C4-2B (cell line): ENCODE measurements around the gene AGBL1.

Experiments used
- H3K27ac ChIP-seq: fragments of 450-650 bp; 2 replicates; pipeline ENCODE4 v1.5.1; 2017
- ZFX ChIP-seq: fragments of 450-650 bp; IDR thresholded peaks from 2 replicates; pipeline ENCODE4 v1.6.1; 2017
- TF ChIP-seq, protein P1 (sequence below): fragments of 450-650 bp; conservative IDR thresholded peaks from 2 replicates; pipeline ENCODE4 v1.5.1; 2017; ENCODE audit warnings: mild to moderate bottlenecking

Gene AGBL1

DNA sequence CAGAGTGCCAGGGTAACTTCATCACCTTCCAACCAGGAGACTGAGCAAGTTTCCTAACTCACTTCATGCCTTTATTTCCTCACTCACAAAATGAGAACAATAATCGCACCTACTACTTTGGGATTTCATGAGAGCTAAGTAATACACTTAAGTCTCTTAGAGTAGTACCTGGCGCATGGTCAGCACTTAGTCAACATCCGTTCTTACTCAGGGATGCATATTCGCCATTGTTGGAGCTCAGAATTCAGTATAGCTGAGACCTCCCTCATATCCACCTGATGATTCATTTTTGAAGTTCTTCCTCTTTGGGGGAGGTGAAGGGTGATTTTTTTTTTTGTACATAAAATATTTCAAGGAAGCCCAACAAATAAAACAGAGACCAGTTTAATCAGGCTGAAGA is 188.2 kb downstream of the AGBL1 start:
- TF ChIP-seq, protein P1, sequence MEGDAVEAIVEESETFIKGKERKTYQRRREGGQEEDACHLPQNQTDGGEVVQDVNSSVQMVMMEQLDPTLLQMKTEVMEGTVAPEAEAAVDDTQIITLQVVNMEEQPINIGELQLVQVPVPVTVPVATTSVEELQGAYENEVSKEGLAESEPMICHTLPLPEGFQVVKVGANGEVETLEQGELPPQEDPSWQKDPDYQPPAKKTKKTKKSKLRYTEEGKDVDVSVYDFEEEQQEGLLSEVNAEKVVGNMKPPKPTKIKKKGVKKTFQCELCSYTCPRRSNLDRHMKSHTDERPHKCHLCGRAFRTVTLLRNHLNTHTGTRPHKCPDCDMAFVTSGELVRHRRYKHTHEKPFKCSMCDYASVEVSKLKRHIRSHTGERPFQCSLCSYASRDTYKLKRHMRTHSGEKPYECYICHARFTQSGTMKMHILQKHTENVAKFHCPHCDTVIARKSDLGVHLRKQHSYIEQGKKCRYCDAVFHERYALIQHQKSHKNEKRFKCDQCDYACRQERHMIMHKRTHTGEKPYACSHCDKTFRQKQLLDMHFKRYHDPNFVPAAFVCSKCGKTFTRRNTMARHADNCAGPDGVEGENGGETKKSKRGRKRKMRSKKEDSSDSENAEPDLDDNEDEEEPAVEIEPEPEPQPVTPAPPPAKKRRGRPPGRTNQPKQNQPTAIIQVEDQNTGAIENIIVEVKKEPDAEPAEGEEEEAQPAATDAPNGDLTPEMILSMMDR: no peak
- no peak for TF ChIP-seq ZFX

DNA sequence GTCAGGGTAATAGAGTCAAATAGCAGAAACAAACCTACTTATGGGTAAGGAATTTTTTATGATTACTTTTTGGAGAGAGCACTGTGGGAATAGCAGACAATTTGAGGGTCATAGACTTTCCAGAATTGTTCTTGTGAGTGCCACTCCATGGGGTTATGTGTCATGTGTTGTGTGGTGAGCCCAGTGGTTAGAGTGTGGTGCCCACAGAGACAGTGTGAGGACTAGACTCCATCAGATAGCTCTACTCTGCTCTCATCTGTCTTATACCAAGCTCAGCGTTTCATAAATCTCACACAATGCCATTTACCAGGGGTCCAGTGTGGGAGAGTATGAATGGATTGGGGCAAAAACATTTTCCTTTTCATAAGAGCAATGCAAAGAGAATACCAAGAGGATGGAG is 188.9 kb downstream of the AGBL1 start:
- TF ChIP-seq ZFX: no peak
- TF ChIP-seq, protein P1: no peak
- no peak overlapping the region for H3K27ac ChIP-seq

More for the DNA sequence above, 188.2 kb downstream of the AGBL1 start:
- H3K27ac ChIP-seq: no peak overlapping the region

DNA sequence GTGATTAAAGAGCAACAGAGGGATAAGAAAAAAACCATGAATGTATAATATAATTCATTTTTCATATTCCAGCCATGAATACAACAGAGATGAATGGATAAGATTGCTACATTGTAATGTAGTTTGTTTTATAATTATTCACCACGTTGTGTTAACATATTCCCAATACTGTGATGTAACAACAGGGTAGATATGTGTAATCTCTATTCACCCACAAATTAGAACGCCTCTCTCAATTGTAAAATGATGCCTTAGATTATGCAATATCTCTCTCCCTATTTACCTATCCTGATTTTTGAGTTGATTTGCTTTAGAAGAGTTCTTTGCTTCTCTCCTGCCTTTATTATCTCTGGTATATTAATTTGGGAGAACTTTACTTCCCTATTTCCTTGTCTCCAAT is 193.6 kb downstream of the AGBL1 start:
- TF ChIP-seq, protein P1: no peak
- TF ChIP-seq ZFX: no peak
- H3K27ac ChIP-seq: no peak overlapping the region

DNA sequence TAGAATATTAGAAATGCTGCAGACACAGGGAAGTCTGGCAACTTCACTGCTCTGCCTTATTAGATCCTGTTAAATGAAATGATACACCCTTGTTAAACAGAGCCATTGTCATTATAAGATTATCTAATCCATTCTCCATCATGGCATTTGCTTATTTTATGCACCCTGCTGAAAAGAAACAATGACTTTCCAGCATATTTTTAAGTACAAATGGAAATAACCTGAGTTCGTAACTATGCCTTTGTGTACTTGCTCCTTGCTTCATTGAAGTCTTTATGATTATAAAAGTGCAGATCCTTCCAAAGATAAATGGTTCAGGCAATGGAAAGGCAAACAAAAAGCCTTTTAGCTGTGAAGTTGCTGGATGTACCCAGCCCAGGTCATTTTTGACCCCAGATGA is 195.7 kb downstream of the AGBL1 start:
- H3K27ac ChIP-seq: no peak overlapping the region

DNA sequence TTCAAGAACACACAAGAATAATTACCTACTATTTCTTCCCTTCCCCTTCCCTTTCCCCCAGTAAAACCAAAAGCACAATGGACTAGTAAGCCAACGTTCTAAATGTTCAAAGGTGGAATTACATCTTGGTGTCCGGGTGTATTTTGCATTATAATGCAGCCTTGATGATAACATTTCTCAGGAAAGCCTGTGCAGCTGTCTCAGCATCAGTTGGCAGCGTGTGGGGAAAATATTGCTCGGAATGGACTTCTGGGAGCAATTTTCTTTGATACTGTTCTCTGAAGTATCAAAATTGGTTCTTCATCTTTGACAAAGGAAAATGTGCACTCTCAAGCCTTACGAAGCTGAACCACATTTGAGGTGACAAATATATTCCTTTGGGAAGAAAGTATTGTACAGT is 198.9 kb downstream of the AGBL1 start:
- H3K27ac ChIP-seq: no peak overlapping the region
- TF ChIP-seq, protein P1: no peak
- TF ChIP-seq ZFX: no peak

More for the DNA sequence above, 195.7 kb downstream of the AGBL1 start:
- TF ChIP-seq, protein P1: no peak
- TF ChIP-seq ZFX: no peak

DNA sequence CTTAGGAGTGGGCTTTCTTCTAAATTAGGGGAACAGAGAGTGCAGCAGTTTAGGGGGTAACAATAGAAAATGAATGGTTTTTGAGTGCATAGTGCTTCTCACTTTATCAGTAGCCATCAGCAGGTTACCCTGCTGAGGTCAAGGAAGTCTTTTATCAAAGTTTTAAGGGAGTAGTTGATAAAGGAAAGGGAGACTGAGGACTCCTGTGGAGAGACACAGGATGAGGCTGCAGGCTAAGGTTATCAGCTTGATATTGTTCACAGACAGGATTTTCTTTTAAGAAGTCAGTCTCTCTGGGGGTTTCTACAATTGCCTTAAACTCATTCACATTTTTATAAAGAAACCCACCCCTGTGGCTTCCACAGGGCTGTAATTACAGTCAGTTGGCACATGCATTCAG is 205.0 kb downstream of the AGBL1 start:
- TF ChIP-seq, protein P1: no peak
- TF ChIP-seq ZFX: no peak
- H3K27ac ChIP-seq: no peak overlapping the region

DNA sequence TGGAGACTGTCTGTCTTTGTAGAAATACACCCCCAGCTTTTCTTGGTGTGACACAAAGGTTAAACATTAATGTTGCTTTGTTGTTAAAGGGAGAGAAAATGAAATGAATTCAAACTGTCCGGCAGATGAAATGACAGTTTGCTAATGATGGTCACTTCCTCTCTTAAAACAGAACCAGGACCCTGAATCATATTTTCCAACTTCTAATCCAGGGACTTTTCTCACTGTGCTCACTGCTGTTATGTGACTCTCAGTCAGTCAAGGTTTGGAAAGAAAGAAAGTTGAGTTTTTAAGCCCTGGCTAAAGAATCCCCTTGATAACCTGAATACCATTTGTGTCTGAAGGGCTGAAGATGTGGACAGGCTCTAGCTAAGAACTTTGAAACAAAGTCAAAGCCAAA is 215.8 kb downstream of the AGBL1 start:
- H3K27ac ChIP-seq: no peak overlapping the region
- TF ChIP-seq ZFX: no peak
- TF ChIP-seq, protein P1: no peak
